Esophagus muscularis mucosa (tissue), 4 donors: Measurements from ENCODE around the gene LRRC61. TPM values are rescaled to one million over a fixed set of nuclear protein-coding genes. Genes with fewer than 3 reads are reported as not detected.

Experiments
- DNase-seq: peaks from one replicate; pipeline ENCODE4 v3.0.0-alpha.2; 2017; ENCODE audit errors: extremely low spot score
- H3K27ac ChIP-seq, 4 donors: fragments of 200-600 bp; sonication (generic); replicated peaks in 1 of 4; 1 replicate in 3 of 4; 2 replicates in 1 of 4; pipeline ENCODE4 v1.5.1; 2016 to 2019; ENCODE audit warnings: mild to moderate bottlenecking in 1 of 4
- H3K27me3 ChIP-seq, 4 donors: fragments of 200-600 bp; sonication (generic); one replicate each; pipeline versions ENCODE4 v1.5.1 to v1.6.0; 2016 to 2019
- H3K36me3 ChIP-seq, 4 donors: fragments of 200-600 bp; sonication (generic); one replicate each; pipeline ENCODE4 v1.5.1; 2016 to 2019
- H3K4me1 ChIP-seq, 4 donors: fragments of 200-600 bp; sonication (generic); one replicate each; pipeline ENCODE4 v1.5.1; 2016 to 2019
- H3K4me3 ChIP-seq, 4 donors: fragments of 200-600 bp; sonication (generic); 1 replicate in 2 of 4; 2 replicates in 2 of 4; pipeline ENCODE4 v1.5.1; 2016 to 2019; ENCODE audit warnings: mild to moderate bottlenecking in 4 of 4, moderate library complexity in 1 of 4
- H3K9me3 ChIP-seq, 4 donors: fragments of 200-600 bp; sonication (generic); 1 replicate in 3 of 4; 2 replicates in 1 of 4; pipeline ENCODE4 v1.5.1; 2016 to 2019
- EP300 ChIP-seq: sonication (generic); formaldehyde crosslinking; IDR thresholded peaks from one replicate; pipeline ENCODE4 v1.6.1; 2017; ENCODE audit warnings: antibody characterized with exemption
- POLR2A ChIP-seq: fragments of 450-650 bp; IDR thresholded peaks from one replicate; pipeline ENCODE4 v1.6.1; 2017; ENCODE audit warnings: antibody characterized with exemption, moderate library complexity, mild to moderate bottlenecking, low read depth
- POLR2AphosphoS5 ChIP-seq, 2 donors: sonication (generic); formaldehyde crosslinking; IDR thresholded peaks; one replicate each; pipeline ENCODE4 v1.6.1; 2017; ENCODE audit warnings: antibody characterized with exemption in 2 of 2
- WGBS: methylation state at CpG from one replicate; pipeline ENCODE4 v1.1.5; 2018; 5-methylcytosine and 5-hydroxymethylcytosine counted together
- intact Hi-C: fragments of 100-400 bp; cut with DNase I; formaldehyde crosslinking; loops from one replicate; pipeline ENCODE4 v1.15.1; 2023
- total RNA-seq, 4 donors: library from RNA; depleted of rRNA; stranded (reverse); fragments of >200 nt; gene quantifications; one replicate each; pipeline versions ENCODE4 v1.1.0 to v1.2.1, GENCODE V29; 2016
- TF ChIP-seq, protein P1 (sequence below), 3 experiments: fragments of 200-600 bp in 2 of 3; fragments of 450-650 bp in 1 of 3; sonication (generic) in 2 of 3; IDR thresholded peaks; one replicate each; pipeline ENCODE4 v1.5.1; 2017 to 2019; ENCODE audit warnings: antibody characterized with exemption in 3 of 3, mild to moderate bottlenecking in 2 of 3, moderate library complexity in 1 of 3

LRRC61 gene
- total RNA-seq, 4 donors from 2014 or later, result 7.9 to 16.5 (median 12.4) TPM

DNA sequence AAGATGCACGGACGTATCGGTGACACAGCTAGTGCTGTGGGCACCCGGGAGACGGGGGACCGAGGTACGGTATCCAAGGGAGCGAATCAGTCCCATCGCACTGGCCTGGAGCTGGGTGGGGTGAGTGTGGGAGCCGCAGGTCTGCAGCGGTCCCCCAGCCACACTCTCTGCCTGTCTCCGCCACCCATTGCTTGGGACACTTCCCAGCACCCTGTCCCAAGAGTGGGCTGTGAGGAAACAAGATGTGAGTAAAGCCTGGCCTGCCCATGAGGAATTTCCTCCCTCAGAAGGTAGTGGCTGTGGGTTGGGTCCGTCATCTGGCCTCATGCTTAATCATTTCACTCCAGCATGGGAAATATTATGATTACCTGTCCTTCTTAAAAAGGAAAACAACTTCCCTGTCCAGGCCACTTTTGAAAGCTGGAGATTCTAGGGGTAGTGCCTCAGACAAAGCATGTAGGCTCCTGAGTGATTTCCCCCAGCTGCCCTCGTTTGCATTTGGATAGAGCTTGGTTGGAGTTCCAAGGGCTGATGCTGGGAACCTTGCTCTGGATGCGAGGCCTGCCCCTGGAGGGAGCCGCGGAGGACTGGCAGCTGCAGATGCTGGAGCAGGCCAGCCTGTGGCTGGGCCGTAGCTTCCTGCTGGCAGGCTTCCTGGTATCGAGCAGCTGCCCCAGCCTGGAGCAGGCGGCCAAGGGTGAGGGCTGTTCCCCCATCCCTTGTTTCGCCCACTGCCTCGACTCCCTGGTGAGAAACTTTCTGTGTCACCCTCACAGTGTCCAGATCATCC, 6.4 kb downstream of the LRRC61 start:
- no peak overlapping the region for H3K27ac ChIP-seq
- WGBS, result 85% methylated on average over 17 of the region's 22 CpGs
- DNase-seq, result no peak
- H3K4me3 ChIP-seq, result no peak overlapping the region
- intact Hi-C loops, result no loop called here
- H3K36me3 ChIP-seq, result peaks cover 4 to 65% (median 28%) of the 10 kb centered on the region in 4 donors
- TF ChIP-seq EP300, result no peak
- TF ChIP-seq POLR2A, result no peak
- TF ChIP-seq POLR2AphosphoS5 (IDR thresholded peaks at IDR 0.05), result no peak
- TF ChIP-seq, protein P1, sequence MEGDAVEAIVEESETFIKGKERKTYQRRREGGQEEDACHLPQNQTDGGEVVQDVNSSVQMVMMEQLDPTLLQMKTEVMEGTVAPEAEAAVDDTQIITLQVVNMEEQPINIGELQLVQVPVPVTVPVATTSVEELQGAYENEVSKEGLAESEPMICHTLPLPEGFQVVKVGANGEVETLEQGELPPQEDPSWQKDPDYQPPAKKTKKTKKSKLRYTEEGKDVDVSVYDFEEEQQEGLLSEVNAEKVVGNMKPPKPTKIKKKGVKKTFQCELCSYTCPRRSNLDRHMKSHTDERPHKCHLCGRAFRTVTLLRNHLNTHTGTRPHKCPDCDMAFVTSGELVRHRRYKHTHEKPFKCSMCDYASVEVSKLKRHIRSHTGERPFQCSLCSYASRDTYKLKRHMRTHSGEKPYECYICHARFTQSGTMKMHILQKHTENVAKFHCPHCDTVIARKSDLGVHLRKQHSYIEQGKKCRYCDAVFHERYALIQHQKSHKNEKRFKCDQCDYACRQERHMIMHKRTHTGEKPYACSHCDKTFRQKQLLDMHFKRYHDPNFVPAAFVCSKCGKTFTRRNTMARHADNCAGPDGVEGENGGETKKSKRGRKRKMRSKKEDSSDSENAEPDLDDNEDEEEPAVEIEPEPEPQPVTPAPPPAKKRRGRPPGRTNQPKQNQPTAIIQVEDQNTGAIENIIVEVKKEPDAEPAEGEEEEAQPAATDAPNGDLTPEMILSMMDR (IDR thresholded peaks at IDR 0.05), result no peak
- H3K9me3 ChIP-seq, result no peaks in the 10 kb centered on the region
- H3K27me3 ChIP-seq, result no peaks in the 10 kb centered on the region
- H3K4me1 ChIP-seq, result peaks cover 0 to 16% (median 12%) of the 10 kb centered on the region in 4 donors

DNA sequence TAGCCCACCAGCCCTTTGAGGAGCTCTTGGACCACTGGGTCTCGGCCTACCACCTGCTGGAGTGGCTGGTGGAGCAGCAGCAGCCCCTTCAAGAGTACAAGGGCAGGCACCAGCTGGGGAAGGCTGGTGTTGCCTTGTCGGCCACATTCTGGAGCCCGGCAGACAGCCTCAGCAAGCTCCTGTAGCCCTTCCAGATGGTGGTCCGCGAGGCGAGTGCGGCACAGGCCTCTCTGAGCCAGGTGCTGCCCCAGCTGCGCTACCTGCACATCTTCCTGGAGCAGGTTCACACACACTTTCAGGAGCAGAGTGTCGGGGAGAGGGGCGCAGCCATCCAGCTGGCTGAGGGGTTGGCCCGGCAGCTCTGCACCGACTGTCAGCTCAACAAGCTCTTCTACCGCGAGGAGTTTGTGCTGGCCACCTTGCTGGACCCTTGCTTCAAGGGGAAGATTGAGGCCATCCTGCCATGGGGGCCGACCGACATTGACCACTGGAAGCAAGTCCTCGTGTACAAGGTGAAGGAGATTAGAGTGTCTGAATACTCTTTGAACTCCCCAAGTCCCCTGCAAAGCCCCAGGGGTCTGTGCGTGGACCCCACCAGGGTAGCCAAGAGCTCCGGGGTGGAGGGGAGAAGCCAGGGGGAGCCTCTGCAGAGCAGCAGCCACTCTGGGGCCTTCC, 7.2 kb downstream of the LRRC61 start:
- intact Hi-C loops, result no loop called here
- WGBS, result 95% methylated on average over 16 of the region's 19 CpGs
- no peak for DNase-seq
- Histone ChIP-seq H3K4me3 (no peak overlapping the region), H3K27ac (no peak overlapping the region), H3K4me1 (peaks cover 5 to 16% (median 15%) of the 10 kb centered on the region in 4 donors), H3K27me3 (no peaks in the 10 kb centered on the region), H3K36me3 (peaks cover 4 to 65% (median 28%) of the 10 kb centered on the region in 4 donors), H3K9me3 (no peaks in the 10 kb centered on the region)
- TF ChIP-seq, protein P1 (IDR thresholded peaks at IDR 0.05), result no peak
- TF ChIP-seq POLR2A (no peak), EP300 (no peak), POLR2AphosphoS5 (IDR thresholded peaks at IDR 0.05) (no peak)

DNA sequence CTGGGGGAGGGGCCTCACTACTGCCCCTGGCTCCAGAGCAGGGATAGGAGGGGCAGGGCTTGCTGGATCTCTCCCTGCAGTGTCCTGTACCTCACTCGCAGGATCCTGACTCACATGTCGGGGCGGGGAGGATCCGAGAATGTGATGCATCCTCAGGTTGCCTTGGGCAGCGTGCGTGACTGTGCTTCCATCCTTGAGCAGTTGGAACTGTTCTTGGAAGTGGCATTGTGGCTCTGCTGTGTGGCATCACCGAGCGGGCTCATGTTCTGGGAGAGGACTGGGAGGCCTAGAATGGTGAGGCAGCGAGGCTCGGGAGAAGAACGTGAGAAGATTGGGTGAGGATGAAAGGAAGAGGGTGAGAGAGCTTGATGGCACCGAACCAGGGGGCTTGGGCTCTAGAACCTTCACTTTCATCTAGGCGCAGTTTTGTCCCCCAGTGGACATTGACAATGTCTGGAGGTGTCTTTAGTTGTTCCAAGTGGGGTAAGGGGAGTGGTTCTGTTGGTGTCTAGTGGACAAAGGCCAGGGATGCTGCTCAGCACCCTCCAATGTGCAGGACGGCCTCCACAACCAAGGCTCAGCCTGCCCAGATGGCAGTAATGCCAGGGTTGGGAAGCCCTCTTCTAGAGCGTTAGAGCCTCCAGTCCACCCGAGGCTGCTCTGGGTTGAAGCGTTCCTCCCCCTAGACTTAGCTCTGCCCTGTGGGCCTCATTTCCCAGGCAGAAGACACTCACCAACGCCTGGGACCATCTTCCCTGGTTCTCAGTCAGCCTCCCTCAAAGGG, 9.9 kb downstream of the LRRC61 start:
- intact Hi-C loops, result no loop called here
- Histone ChIP-seq H3K4me1 (peaks cover 11 to 43% (median 42%) of the 10 kb centered on the region in 4 donors), H3K36me3 (peaks cover 4 to 50% (median 24%) of the 10 kb centered on the region in 4 donors), H3K4me3 (no peak overlapping the region), H3K9me3 (no peaks in the 10 kb centered on the region), H3K27ac (peak overlapping the region in 2 of 4 donors; percentile 65 to 68), H3K27me3 (no peaks in the 10 kb centered on the region)
- DNase-seq, result no peak
- TF ChIP-seq POLR2AphosphoS5 (IDR thresholded peaks at IDR 0.05) (no peak), EP300 (no peak), POLR2A (no peak)
- TF ChIP-seq, protein P1 (IDR thresholded peaks at IDR 0.05), result no peak
- 98% methylated on average over 15 of the region's 18 CpGs for WGBS

DNA sequence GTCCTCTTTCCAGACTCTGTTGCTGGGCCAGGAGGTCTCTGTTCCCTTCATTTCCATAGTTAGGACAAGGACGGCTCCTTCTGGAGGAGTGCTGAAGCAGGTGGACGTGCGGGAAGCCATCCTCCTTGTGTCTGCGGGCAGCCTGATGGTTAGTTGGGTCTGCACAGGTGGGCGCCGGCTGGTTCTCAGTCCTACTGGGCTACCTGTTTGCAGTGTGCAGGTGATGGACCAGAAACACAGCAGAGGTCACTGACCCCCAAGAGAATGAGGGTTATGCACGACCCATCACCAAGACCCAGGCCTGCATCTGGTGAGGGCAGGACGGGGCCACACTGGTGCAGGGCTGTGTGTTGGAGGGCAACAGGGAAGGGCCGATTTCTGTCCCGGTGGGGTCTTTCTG, 10.5 kb downstream of the LRRC61 start:
- intact Hi-C loops, result no loop called here
- Histone ChIP-seq H3K4me1 (peaks cover 11 to 49% (median 48%) of the 10 kb centered on the region in 4 donors), H3K4me3 (no peak overlapping the region), H3K36me3 (peaks cover 4 to 48% (median 24%) of the 10 kb centered on the region in 4 donors), H3K27me3 (no peaks in the 10 kb centered on the region), H3K9me3 (no peaks in the 10 kb centered on the region), H3K27ac (peak overlapping the region in 2 of 4 donors; percentile 65 to 68)
- DNase-seq, result no peak
- 99% methylated on average over 8 of the region's 10 CpGs for WGBS
- TF ChIP-seq, protein P1 (IDR thresholded peaks at IDR 0.05), result no peak
- TF ChIP-seq POLR2AphosphoS5 (IDR thresholded peaks at IDR 0.05), result no peak
- TF ChIP-seq POLR2A, result no peak
- no peak for TF ChIP-seq EP300
